Measurements from ENCODE around the gene REC8. TPM values are rescaled to one million over a fixed set of nuclear protein-coding genes. Genes with fewer than 3 reads are reported as not detected.
A peak's percentile ranks its signal among the peaks of the same experiment; 100 is the strongest.

The REC8 gene
- total and polyA plus RNA-seq, 2 of the 4 experiments (the other 2 are of a cell fraction) = 0.36 to 3.5 TPM

DNA sequence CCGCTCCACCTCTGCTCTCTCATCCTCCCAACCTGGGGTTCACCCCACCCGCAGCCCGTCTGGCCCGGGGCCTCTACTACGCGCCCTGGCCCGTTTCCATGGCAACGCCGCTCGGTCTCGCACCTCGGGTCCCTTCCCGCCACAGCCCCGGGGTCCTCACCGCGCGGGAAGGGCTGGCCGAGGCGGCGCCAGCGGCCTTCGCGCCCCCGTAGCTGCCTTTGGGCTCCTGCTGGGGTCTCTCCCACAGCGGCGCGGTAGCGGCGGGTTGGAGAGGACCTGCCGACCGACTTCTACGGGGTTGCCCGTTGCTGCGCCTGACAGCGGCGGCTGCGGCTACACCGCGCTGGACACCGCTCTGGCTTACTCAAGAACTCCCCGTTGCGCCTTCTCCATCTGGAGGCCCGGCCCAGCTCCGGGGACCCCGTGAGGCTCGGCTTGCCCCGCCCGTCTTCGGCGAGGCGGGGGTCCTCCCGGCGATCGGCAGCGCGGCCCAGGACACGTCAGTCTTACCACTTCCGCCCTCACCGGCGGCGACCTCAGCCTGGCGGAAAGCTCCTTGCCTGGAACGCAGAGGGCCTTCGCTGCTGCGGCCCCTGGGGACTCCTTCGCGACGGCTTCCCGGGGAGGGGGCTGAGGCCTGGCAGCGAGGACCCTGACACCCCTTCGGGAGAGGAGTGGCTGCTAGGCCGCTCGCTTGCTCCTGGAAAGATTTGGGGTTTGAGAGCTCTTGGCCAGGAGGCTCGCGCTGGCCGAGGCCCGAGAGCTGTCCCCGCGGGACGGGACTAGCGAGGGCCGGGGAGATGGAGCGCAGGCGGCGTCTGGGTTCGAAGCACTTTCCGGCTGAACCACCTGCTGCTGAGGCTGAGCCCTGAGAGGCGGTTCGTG lies 23.5 kb downstream of the REC8 start, which contains the start of gene TM9SF1:
Gene TM9SF1 (minus strand): TSS at position 256 of the 885 bp plus-strand sequence. CDS start 422 bp downstream, outside the sequence.
- Histone ChIP-seq H2AK5ac (ENCODE audit: low read depth, low read length) (peak within 1 kb of the TSS; percentile 89), H2AFZ (replicated peaks; ENCODE audit: low read length, poor library complexity) (peak within 1 kb of the TSS; percentile 95), H2BK120ac (ENCODE audit: low read depth, low read length) (peak within 1 kb of the TSS; percentile 76), H3K4me2 (ENCODE audit: low read depth, low read length) (peak within 1 kb of the TSS; percentile 99), H2AK9ac (replicated peaks; ENCODE audit: low read depth, low read length, poor library complexity) (peak within 1 kb of the TSS; percentile 96), H3K18ac (ENCODE audit: low read depth, low read length) (peak within 1 kb of the TSS; percentile 81), H3K4ac (ENCODE audit: low read depth, low read length) (peak within 1 kb of the TSS; percentile 97), H3K9ac (ENCODE audit: low read depth, low read length) (peak within 1 kb of the TSS; percentile 93), H4K5ac (ENCODE audit: low read depth, low read length) (peak within 1 kb of the TSS; percentile 89), H3K56ac (ENCODE audit: extremely low read depth, insufficient read depth, low read length) (peak within 1 kb of the TSS; percentile 85), H3K14ac (replicated peaks; ENCODE audit: low read depth, low read length) (peak within 1 kb of the TSS; percentile 95), H3K4me3 (ENCODE audit: insufficient read depth, low read depth, low read length) (peak within 1 kb of the TSS; percentile 89), H4K91ac (ENCODE audit: insufficient read depth, low read depth, low read length) (peak within 1 kb of the TSS; percentile 95), H4K8ac (ENCODE audit: low read depth in 2 of 2, low read length in 2 of 2) (peak within 1 kb of the TSS; percentile 93 to 94), H3K23ac (ENCODE audit: low read depth, low read length) (peak within 1 kb of the TSS; percentile 93), H3K27ac (ENCODE audit: insufficient read depth, low read length) (peak within 1 kb of the TSS; percentile 99), H2BK20ac (ENCODE audit: low read depth, low read length) (0 out of 2 replicates have a peak within 1 kb of the TSS, but pooled peaks have one; percentile 5), H4K20me1 (ENCODE audit: insufficient read depth, low read length) (no peaks in the 10 kb centered on the region), H3K79me1 (ENCODE audit: low read depth in 1 of 2, low read length in 2 of 2) (peaks cover 38 to 68% of the 10 kb centered on the region in 2 experiments), H3K9me3 (ENCODE audit: control insufficient read depth, insufficient read depth, low read length) (no peaks in the 10 kb centered on the region), H3K27me3 (ENCODE audit: control insufficient read depth, insufficient read depth, low read length) (no peaks in the 10 kb centered on the region), H3K36me3 (ENCODE audit: control insufficient read depth, insufficient read depth, low read length) (peaks cover 18% of the 10 kb centered on the region), H3K9me1 (ENCODE audit: insufficient read depth, low read length) (peaks cover 11% of the 10 kb centered on the region; the same call in 1 of the 2 replicates), H2BK15ac (ENCODE audit: low read depth, low read length) (peak within 1 kb of the TSS; percentile 79; the same call in 1 of the 3 replicates), H2BK5ac (ENCODE audit: low read depth, low read length, poor library complexity, severe bottlenecking) (peak within 1 kb of the TSS; percentile 96), H3K4me1 (ENCODE audit: control insufficient read depth, insufficient read depth, low read length) (peaks cover 8% of the 10 kb centered on the region)
- ChIA-PET CTCF (interaction anchor here (1.1 kb wide), 1 partner anchor 113 kb away, joined by 3 read pairs; the partner anchor contains the start of gene CIDEB), POLR2A (ENCODE audit: unreplicated experiment) (interaction anchor here (1.0 to 1.1 kb wide), 2 partner anchors 9 to 47 kb away, joined by 3 read pairs; partner anchors contain the start of gene TINF2)
- WGBS, 2 experiments (ENCODE audit: extremely low coverage in 2 of 2, insufficient read length in 1 of 2) = 2% methylated on average over 42 of the region's 89 CpGs; no CpG with 5 or more reads in 1 of the 2 experiments
- DNase-seq = peak; percentile 87
- intact Hi-C loops (cut with micrococcal nuclease) = loop anchor here (1.0 to 2.0 kb wide), 2 partner anchors 47 to 101 kb away; partner anchors contain the start of gene TINF2
- BruUV-seq (replicated peaks) = no TSS peak
- peak; percentile 40 for TF ChIP-seq RCOR1 (IDR thresholded peaks at IDR 0.05; ENCODE audit: insufficient replicate concordance, low read length)
- TF ChIP-seq CEBPB (IDR thresholded peaks at IDR 0.05; ENCODE audit: low read depth, low read length) = no peak
- TF ChIP-seq RFX5 (IDR thresholded peaks at IDR 0.05; ENCODE audit: low read depth, low read length) = no peak
- TF ChIP-seq MXI1 (IDR thresholded peaks at IDR 0.05; ENCODE audit: borderline replicate concordance, low read depth, low read length) = peak; percentile 43; the same call in 1 of the 2 replicates
- TF ChIP-seq POLR2A (IDR thresholded peaks at IDR 0.05; ENCODE audit: low read depth, low read length) = peak; percentile 72
- ATAC-seq (ENCODE audit: low read depth) = peak; percentile 93
- in situ Hi-C loops (cut with MboI; ENCODE audit: low sequenced_read_pairs) = no loop called here
- dilution Hi-C loops (cut with HindIII; ENCODE audit: low sequenced_read_pairs, unreplicated experiment) = no loop called here
